WTC11 (cell line): ENCODE results near the gene MAGOHB. TPM values are rescaled to one million over a fixed set of nuclear protein-coding genes. Genes with fewer than 3 reads are reported as not detected.

Source experiments
- ATAC-seq: fragments of 200-7000 bp; cut with Tn5 transposase; 2 replicates; pipeline ENCODE4 v1.10.0; 2021; ENCODE audit warnings: mild to moderate bottlenecking, moderate library complexity
- CTCF ChIA-PET: fragments of 300-600 bp; sonication (Branson Sonifier 250); formaldehyde crosslinking; loops from one replicate; lab custom pipeline; 2021; ENCODE audit warnings: antibody characterized with exemption; lab: Charles Lee
- POLR2A ChIA-PET: fragments of 350-600 bp; sonication (Branson Sonifier 250); formaldehyde crosslinking; loops from one replicate; lab custom pipeline; 2021; ENCODE audit warnings: antibody characterized with exemption; lab: Charles Lee
- DNase-seq: peaks from one replicate; pipeline ENCODE4 v3.0.0; 2021; ENCODE audit warnings: low spot score
- H3K27ac Mint-ChIP-seq: 2 replicates; pipeline ENCODE4 v1.8.0; 2021; ENCODE audit warnings: mixed read lengths
- H3K27me3 Mint-ChIP-seq: 2 replicates; pipeline ENCODE4 v1.8.0; 2021; ENCODE audit warnings: low read depth, mild to moderate bottlenecking, moderate library complexity, mixed read lengths
- H3K36me3 Mint-ChIP-seq: 2 replicates; pipeline ENCODE4 v1.8.0; 2021; ENCODE audit warnings: mixed read lengths
- H3K4me1 Mint-ChIP-seq: 2 replicates; pipeline ENCODE4 v1.8.0; 2022; ENCODE audit warnings: mixed read lengths
- H3K4me3 Mint-ChIP-seq: 2 replicates; pipeline ENCODE4 v1.8.0; 2021; ENCODE audit warnings: mild to moderate bottlenecking, moderate library complexity, mixed read lengths
- H3K9me3 Mint-ChIP-seq: 2 replicates; pipeline ENCODE4 v1.8.0; 2021; ENCODE audit warnings: mixed read lengths
- FOXK1 ChIP-seq: sonication (generic); formaldehyde crosslinking; IDR thresholded peaks from 2 replicates; pipeline ENCODE4 v1.8.0; 2022; ENCODE audit warnings: mild to moderate bottlenecking, moderate library complexity, missing genetic modification reagents
- GABPB1 ChIP-seq: sonication (generic); formaldehyde crosslinking; IDR thresholded peaks from 2 replicates; pipeline ENCODE4 v1.8.1; 2023; ENCODE audit warnings: mild to moderate bottlenecking, missing genetic modification reagents
- HMGA2 ChIP-seq: fragments of 250-450 bp; sonication (Bioruptor Pico); IDR thresholded peaks from 2 replicates; pipeline ENCODE4 v1.4.0; 2021; ENCODE audit warnings: mild to moderate bottlenecking, moderate library complexity
- IRF2 ChIP-seq: sonication (generic); formaldehyde crosslinking; IDR thresholded peaks from 2 replicates; pipeline ENCODE4 v1.8.0; 2022; ENCODE audit warnings: low read depth, missing genetic modification reagents, borderline replicate concordance
- JUN ChIP-seq: sonication (generic); formaldehyde crosslinking; IDR thresholded peaks from 2 replicates; pipeline ENCODE4 v1.8.0; 2023; ENCODE audit warnings: mild to moderate bottlenecking, missing genetic modification reagents
- MXD4 ChIP-seq: fragments of 250-450 bp; sonication (Bioruptor Pico); IDR thresholded peaks from 2 replicates; pipeline ENCODE4 v1.8.0; 2021; ENCODE audit warnings: mild to moderate bottlenecking, moderate library complexity, borderline replicate concordance
- SOX15 ChIP-seq: fragments of 250-450 bp; sonication (Bioruptor Pico); IDR thresholded peaks from 2 replicates; pipeline ENCODE4 v1.9.0; 2021; ENCODE audit warnings: mild to moderate bottlenecking
- TEAD1 ChIP-seq: sonication (generic); formaldehyde crosslinking; IDR thresholded peaks from 2 replicates; pipeline ENCODE4 v1.8.0; 2022; ENCODE audit warnings: mild to moderate bottlenecking, missing genetic modification reagents
- TEAD4 ChIP-seq: sonication (generic); formaldehyde crosslinking; IDR thresholded peaks from 2 replicates; pipeline ENCODE4 v1.8.0; 2022; ENCODE audit warnings: mild to moderate bottlenecking, missing genetic modification reagents
- ZBTB21 ChIP-seq: sonication (generic); formaldehyde crosslinking; IDR thresholded peaks from 2 replicates; pipeline ENCODE4 v1.8.1; 2023; ENCODE audit warnings: mild to moderate bottlenecking, missing genetic modification reagents, borderline replicate concordance
- ZNF423 ChIP-seq: fragments of 250-450 bp; sonication (Bioruptor Pico); IDR thresholded peaks from 2 replicates; pipeline ENCODE4 v2.1.2; 2022; ENCODE audit warnings: mild to moderate bottlenecking, moderate library complexity
- ZNF671 ChIP-seq: fragments of 250-450 bp; sonication (Bioruptor Pico); IDR thresholded peaks from 2 replicates; pipeline ENCODE4 v1.8.0; 2021; ENCODE audit warnings: mild to moderate bottlenecking
- total RNA-seq: library from RNA; stranded (reverse); gene quantifications from 3 replicates; pipeline ENCODE4 v1.2.3, GENCODE V29; 2021
- TF ChIP-seq, protein P1 (sequence below): sonication (generic); formaldehyde crosslinking; IDR thresholded peaks from 2 replicates; pipeline ENCODE4 v1.8.0; 2022; ENCODE audit warnings: missing genetic modification reagents
- TF ChIP-seq, protein P2 (sequence below): sonication (generic); formaldehyde crosslinking; conservative IDR thresholded peaks from 2 replicates; pipeline ENCODE4 v1.8.1; 2022; ENCODE audit warnings: mild to moderate bottlenecking, missing genetic modification reagents
- TF ChIP-seq, protein P3 (sequence below): sonication (generic); formaldehyde crosslinking; IDR thresholded peaks from 2 replicates; pipeline ENCODE4 v1.8.0; 2022; ENCODE audit warnings: mild to moderate bottlenecking, missing genetic modification reagents
- TF ChIP-seq, protein P4 (sequence below): sonication (generic); formaldehyde crosslinking; IDR thresholded peaks from 2 replicates; pipeline ENCODE4 v1.8.0; 2023; ENCODE audit warnings: mild to moderate bottlenecking, missing genetic modification reagents
- TF ChIP-seq, protein P5 (sequence below): sonication (generic); formaldehyde crosslinking; IDR thresholded peaks from 2 replicates; pipeline ENCODE4 v1.8.1; 2022; ENCODE audit warnings: low read depth, missing genetic modification reagents, borderline replicate concordance

MAGOHB gene
- total RNA-seq, 1 experiment from 2014 or later: 36.1 TPM

DNA sequence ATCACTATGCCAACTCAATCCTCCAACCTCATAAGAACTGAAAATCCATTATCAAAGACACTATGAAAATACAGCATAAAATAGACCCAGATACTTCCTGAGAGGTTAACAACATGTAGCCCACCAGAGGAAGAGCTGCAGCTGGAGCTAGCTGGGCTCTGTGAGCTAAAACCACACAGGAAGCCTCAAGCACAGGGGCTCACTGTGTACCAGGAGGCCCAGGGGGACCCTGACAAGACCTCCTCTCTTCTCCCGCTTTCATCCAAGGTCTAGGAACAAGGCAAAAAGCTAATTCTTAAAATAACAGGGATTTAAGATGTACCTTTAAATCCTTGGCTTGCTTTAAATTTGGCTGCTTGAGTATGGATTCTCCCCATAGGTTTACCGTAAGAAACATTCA is 54.2 kb downstream of the MAGOHB start (continued):
- TF ChIP-seq, protein P1, sequence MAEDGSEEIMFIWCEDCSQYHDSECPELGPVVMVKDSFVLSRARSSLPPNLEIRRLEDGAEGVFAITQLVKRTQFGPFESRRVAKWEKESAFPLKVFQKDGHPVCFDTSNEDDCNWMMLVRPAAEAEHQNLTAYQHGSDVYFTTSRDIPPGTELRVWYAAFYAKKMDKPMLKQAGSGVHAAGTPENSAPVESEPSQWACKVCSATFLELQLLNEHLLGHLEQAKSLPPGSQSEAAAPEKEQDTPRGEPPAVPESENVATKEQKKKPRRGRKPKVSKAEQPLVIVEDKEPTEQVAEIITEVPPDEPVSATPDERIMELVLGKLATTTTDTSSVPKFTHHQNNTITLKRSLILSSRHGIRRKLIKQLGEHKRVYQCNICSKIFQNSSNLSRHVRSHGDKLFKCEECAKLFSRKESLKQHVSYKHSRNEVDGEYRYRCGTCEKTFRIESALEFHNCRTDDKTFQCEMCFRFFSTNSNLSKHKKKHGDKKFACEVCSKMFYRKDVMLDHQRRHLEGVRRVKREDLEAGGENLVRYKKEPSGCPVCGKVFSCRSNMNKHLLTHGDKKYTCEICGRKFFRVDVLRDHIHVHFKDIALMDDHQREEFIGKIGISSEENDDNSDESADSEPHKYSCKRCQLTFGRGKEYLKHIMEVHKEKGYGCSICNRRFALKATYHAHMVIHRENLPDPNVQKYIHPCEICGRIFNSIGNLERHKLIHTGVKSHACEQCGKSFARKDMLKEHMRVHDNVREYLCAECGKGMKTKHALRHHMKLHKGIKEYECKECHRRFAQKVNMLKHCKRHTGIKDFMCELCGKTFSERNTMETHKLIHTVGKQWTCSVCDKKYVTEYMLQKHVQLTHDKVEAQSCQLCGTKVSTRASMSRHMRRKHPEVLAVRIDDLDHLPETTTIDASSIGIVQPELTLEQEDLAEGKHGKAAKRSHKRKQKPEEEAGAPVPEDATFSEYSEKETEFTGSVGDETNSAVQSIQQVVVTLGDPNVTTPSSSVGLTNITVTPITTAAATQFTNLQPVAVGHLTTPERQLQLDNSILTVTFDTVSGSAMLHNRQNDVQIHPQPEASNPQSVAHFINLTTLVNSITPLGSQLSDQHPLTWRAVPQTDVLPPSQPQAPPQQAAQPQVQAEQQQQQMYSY: no peak
- TF ChIP-seq FOXK1 (no peak), SOX15 (CRISPR knock-in tag) (no peak), GABPB1 (CRISPR knock-in tag) (no peak)

DNA sequence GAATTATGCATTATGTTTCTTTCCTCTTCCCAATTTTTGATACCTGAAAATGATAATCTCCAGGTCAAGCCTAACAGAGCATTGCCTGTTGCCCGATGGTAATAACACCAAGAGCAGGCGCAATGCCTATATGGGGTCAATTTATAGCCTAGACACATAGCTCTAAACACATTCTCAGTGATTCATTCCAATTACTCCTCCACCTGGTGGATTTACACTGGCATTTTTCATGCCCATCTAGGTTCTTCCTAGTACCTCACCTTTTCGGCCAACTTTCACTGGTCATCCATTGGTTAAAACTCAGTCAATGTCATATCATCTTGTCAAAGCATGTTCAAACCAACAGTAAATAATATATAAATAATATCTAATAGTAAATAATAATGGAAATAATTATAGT is 54.6 kb downstream of the MAGOHB start:
- Mint-ChIP-seq H3K9me3 (peaks cover 3% of the 10 kb centered on the region), H3K4me3 (no peak overlapping the region), H3K4me1 (peaks cover 20% of the 10 kb centered on the region), H3K27me3 (no peaks in the 10 kb centered on the region), H3K36me3 (no peaks in the 10 kb centered on the region), H3K27ac (no peak overlapping the region)
- TF ChIP-seq ZNF671 (CRISPR knock-in tag) (no peak), HMGA2 (peak; percentile 87)
- ATAC-seq: no peak
- DNase-seq: no peak
- ChIA-PET CTCF (interaction anchor here (0.8 to 1.5 kb wide), 7 partner anchors 12 to 406 kb away, joined by 3 to 5 read pairs (median 4); no protein-coding TSS in a partner anchor), POLR2A (no interaction called here)

DNA sequence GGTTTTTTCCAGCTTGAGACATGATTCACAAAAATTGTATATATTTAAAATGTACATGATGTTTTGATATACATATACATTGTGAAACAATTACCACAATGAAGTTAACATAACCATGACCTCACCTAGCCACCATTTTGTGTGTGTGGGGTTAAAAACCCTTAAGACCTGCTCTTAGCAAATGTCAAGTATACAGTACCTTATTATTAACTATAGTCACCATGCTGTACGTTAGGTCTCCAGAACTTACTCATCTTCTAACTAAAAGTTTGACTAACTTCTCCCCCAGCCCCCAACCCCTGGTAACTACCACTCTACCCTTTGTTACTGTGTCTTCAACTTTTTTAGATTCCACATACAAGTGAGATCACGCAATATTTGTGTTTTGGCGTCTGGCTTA is 55.1 kb downstream of the MAGOHB start:
- DNase-seq (no peak), ATAC-seq (no peak)
- no peak overlapping the region for H3K27ac Mint-ChIP-seq
- peaks cover 20% of the 10 kb centered on the region for H3K4me1 Mint-ChIP-seq
- TF ChIP-seq, protein P2, sequence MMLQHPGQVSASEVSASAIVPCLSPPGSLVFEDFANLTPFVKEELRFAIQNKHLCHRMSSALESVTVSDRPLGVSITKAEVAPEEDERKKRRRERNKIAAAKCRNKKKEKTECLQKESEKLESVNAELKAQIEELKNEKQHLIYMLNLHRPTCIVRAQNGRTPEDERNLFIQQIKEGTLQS (CRISPR knock-in tag): no peak
- TF ChIP-seq, protein P3, sequence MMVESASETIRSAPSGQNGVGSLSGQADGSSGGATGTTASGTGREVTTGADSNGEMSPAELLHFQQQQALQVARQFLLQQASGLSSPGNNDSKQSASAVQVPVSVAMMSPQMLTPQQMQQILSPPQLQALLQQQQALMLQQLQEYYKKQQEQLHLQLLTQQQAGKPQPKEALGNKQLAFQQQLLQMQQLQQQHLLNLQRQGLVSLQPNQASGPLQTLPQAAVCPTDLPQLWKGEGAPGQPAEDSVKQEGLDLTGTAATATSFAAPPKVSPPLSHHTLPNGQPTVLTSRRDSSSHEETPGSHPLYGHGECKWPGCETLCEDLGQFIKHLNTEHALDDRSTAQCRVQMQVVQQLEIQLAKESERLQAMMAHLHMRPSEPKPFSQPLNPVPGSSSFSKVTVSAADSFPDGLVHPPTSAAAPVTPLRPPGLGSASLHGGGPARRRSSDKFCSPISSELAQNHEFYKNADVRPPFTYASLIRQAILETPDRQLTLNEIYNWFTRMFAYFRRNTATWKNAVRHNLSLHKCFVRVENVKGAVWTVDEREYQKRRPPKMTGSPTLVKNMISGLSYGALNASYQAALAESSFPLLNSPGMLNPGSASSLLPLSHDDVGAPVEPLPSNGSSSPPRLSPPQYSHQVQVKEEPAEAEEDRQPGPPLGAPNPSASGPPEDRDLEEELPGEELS (CRISPR knock-in tag): no peak
- TF ChIP-seq JUN (no peak), ZNF423 (CRISPR knock-in tag) (no peak), TEAD4 (CRISPR knock-in tag) (no peak), IRF2 (no peak), ZBTB21 (no peak), TEAD1 (CRISPR knock-in tag) (no peak), MXD4 (CRISPR knock-in tag) (no peak)
- TF ChIP-seq, protein P4, sequence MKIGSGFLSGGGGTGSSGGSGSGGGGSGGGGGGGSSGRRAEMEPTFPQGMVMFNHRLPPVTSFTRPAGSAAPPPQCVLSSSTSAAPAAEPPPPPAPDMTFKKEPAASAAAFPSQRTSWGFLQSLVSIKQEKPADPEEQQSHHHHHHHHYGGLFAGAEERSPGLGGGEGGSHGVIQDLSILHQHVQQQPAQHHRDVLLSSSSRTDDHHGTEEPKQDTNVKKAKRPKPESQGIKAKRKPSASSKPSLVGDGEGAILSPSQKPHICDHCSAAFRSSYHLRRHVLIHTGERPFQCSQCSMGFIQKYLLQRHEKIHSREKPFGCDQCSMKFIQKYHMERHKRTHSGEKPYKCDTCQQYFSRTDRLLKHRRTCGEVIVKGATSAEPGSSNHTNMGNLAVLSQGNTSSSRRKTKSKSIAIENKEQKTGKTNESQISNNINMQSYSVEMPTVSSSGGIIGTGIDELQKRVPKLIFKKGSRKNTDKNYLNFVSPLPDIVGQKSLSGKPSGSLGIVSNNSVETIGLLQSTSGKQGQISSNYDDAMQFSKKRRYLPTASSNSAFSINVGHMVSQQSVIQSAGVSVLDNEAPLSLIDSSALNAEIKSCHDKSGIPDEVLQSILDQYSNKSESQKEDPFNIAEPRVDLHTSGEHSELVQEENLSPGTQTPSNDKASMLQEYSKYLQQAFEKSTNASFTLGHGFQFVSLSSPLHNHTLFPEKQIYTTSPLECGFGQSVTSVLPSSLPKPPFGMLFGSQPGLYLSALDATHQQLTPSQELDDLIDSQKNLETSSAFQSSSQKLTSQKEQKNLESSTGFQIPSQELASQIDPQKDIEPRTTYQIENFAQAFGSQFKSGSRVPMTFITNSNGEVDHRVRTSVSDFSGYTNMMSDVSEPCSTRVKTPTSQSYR (CRISPR knock-in tag): no peak
- TF ChIP-seq, protein P5, sequence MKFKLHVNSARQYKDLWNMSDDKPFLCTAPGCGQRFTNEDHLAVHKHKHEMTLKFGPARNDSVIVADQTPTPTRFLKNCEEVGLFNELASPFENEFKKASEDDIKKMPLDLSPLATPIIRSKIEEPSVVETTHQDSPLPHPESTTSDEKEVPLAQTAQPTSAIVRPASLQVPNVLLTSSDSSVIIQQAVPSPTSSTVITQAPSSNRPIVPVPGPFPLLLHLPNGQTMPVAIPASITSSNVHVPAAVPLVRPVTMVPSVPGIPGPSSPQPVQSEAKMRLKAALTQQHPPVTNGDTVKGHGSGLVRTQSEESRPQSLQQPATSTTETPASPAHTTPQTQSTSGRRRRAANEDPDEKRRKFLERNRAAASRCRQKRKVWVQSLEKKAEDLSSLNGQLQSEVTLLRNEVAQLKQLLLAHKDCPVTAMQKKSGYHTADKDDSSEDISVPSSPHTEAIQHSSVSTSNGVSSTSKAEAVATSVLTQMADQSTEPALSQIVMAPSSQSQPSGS (CRISPR knock-in tag): no peak
- CTCF ChIA-PET: interaction anchor here (1.0 to 1.5 kb wide), 5 partner anchors 11 to 227 kb away, joined by 3 to 5 read pairs (median 3); no protein-coding TSS in a partner anchor
- H3K4me3 Mint-ChIP-seq: no peak overlapping the region
- no peaks in the 10 kb centered on the region for H3K36me3 Mint-ChIP-seq
- peaks cover 8% of the 10 kb centered on the region for H3K9me3 Mint-ChIP-seq
- H3K27me3 Mint-ChIP-seq: no peaks in the 10 kb centered on the region
- POLR2A ChIA-PET: no interaction called here
